Astrocyte (in vitro differentiated cells and primary cell): ENCODE data around the gene LST1. TPM values are rescaled to one million over a fixed set of nuclear protein-coding genes. Genes with fewer than 3 reads are reported as not detected.

ENCODE experiments used
- DNase-seq: peaks from one replicate; pipeline ENCODE4 v3.0.0-alpha.2; 2010; ENCODE audit warnings: low read depth
- FAIRE-seq: peaks from 2 replicates; lab custom pipeline; 2011; peaks lifted over from hg19 to GRCh38; lab: Jason Lieb, UNC
- H2AFZ ChIP-seq: 2 replicates; pipeline ENCODE4 v1.6.0; 2012; ENCODE audit warnings: low read depth, low read length, inconsistent platforms
- H3K27ac ChIP-seq: 2 replicates; pipeline ENCODE4 v1.5.1; 2011; ENCODE audit warnings: low read depth, low read length, inconsistent platforms
- H3K27me3 ChIP-seq: 2 replicates; pipeline ENCODE4 v1.6.0; 2011; ENCODE audit warnings: low read length, inconsistent platforms; ENCODE audit not compliant: insufficient read depth
- H3K36me3 ChIP-seq: 2 replicates; pipeline ENCODE4 v1.5.1; 2011; ENCODE audit warnings: low read length, inconsistent platforms; ENCODE audit not compliant: insufficient read depth
- H3K4me1 ChIP-seq: 2 replicates; pipeline ENCODE4 v1.5.1; 2011; ENCODE audit warnings: low read length, inconsistent platforms; ENCODE audit not compliant: insufficient read depth
- H3K4me2 ChIP-seq: 2 replicates; pipeline ENCODE4 v1.6.0; 2012; ENCODE audit warnings: low read length, inconsistent platforms
- H3K4me3 ChIP-seq: 2 replicates; pipeline ENCODE4 v1.5.1; 2011; ENCODE audit warnings: low read depth, mild to moderate bottlenecking, low read length, inconsistent platforms; ENCODE audit not compliant: insufficient read depth
- H3K79me2 ChIP-seq: 2 replicates; pipeline ENCODE4 v1.6.0; 2012; ENCODE audit warnings: mild to moderate bottlenecking, low read length, inconsistent platforms; ENCODE audit not compliant: insufficient read depth
- H3K9ac ChIP-seq: 2 replicates; pipeline ENCODE4 v1.6.0; 2012; ENCODE audit warnings: mild to moderate bottlenecking, low read length, inconsistent platforms
- H3K9me3 ChIP-seq: 2 replicates; pipeline ENCODE4 v1.5.1; 2012; ENCODE audit warnings: low read depth, mild to moderate bottlenecking, low read length, inconsistent platforms; ENCODE audit not compliant: insufficient read depth
- H4K20me1 ChIP-seq: 2 replicates; pipeline ENCODE4 v1.6.0; 2012; ENCODE audit warnings: low read length, inconsistent platforms; ENCODE audit not compliant: insufficient read depth
- H3K27ac Mint-ChIP-seq: one replicate; pipeline ENCODE4 v1.8.0; 2021; ENCODE audit warnings: mild to moderate bottlenecking, mixed read lengths; ENCODE audit not compliant: unreplicated experiment
- H3K27me3 Mint-ChIP-seq: one replicate; pipeline ENCODE4 v1.8.0; 2021; ENCODE audit warnings: low read depth, mixed read lengths; ENCODE audit not compliant: unreplicated experiment
- H3K36me3 Mint-ChIP-seq: one replicate; pipeline ENCODE4 v1.8.0; 2021; ENCODE audit warnings: low read depth, mixed read lengths; ENCODE audit not compliant: unreplicated experiment
- H3K4me1 Mint-ChIP-seq: one replicate; pipeline ENCODE4 v1.8.0; 2021; ENCODE audit warnings: low read depth, mixed read lengths; ENCODE audit not compliant: unreplicated experiment
- H3K4me3 Mint-ChIP-seq: one replicate; pipeline ENCODE4 v1.8.0; 2021; ENCODE audit warnings: mild to moderate bottlenecking, moderate library complexity, mixed read lengths; ENCODE audit not compliant: unreplicated experiment
- H3K9me3 Mint-ChIP-seq: one replicate; pipeline ENCODE4 v1.8.0; 2021; ENCODE audit warnings: mild to moderate bottlenecking, mixed read lengths; ENCODE audit not compliant: unreplicated experiment
- CTCF ChIP-seq: IDR thresholded peaks from 2 replicates; pipeline ENCODE4 v1.5.1; 2011; ENCODE audit warnings: low read depth, mild to moderate bottlenecking, inconsistent platforms, low read length, moderate library complexity; ENCODE audit not compliant: insufficient read depth
- EZH2 ChIP-seq: IDR thresholded peaks from 2 replicates; pipeline ENCODE4 v1.6.1; 2012; ENCODE audit warnings: mild to moderate bottlenecking, low read length, inconsistent platforms; ENCODE audit not compliant: insufficient read depth
- total RNA-seq: library from RNA; stranded (reverse); gene quantifications from 2 replicates; pipeline ENCODE4 v1.2.1, GENCODE V29; 2021

The LST1 gene
- total RNA-seq, 1 donor from 2014 or later, result not detected

GRCh38 chr6:31579546-31580437, 6.3 kb upstream of the LST1 start:
- H3K9ac ChIP-seq, result no peak overlapping the region
- peaks cover 6% of the 10 kb centered on the region for H3K4me1 Mint-ChIP-seq
- H4K20me1 ChIP-seq, result no peaks in the 10 kb centered on the region
- TF ChIP-seq CTCF (no peak), EZH2 (no peak)
- H3K9me3 Mint-ChIP-seq, result no peaks in the 10 kb centered on the region
- H3K27me3 ChIP-seq, result no peaks in the 10 kb centered on the region
- no peak overlapping the region for H3K27ac Mint-ChIP-seq
- no peaks in the 10 kb centered on the region for H3K9me3 ChIP-seq
- no peak overlapping the region for H3K27ac ChIP-seq
- H2AFZ ChIP-seq, result peak overlapping the region; percentile 98
- no peak for DNase-seq
- FAIRE-seq, result no peak
- H3K27me3 Mint-ChIP-seq, result peaks cover 15% of the 10 kb centered on the region
- H3K4me2 ChIP-seq, result peak overlapping the region; percentile 95
- no peaks in the 10 kb centered on the region for H3K36me3 Mint-ChIP-seq
- H3K4me1 ChIP-seq, result peaks cover 11% of the 10 kb centered on the region
- H3K4me3 ChIP-seq, result no peak overlapping the region
- H3K79me2 ChIP-seq, result no peaks in the 10 kb centered on the region
- no peaks in the 10 kb centered on the region for H3K36me3 ChIP-seq
- H3K4me3 Mint-ChIP-seq, result peak overlapping the region; percentile 58

- no peak overlapping the region for H3K27ac Mint-ChIP-seq
- peak overlapping the region; percentile 58 for H3K4me3 Mint-ChIP-seq
- Histone ChIP-seq H3K9ac (peak overlapping the region; percentile 86), H4K20me1 (no peaks in the 10 kb centered on the region), H3K27me3 (no peaks in the 10 kb centered on the region), H3K79me2 (no peaks in the 10 kb centered on the region), H3K4me2 (peak overlapping the region; percentile 95), H3K36me3 (no peaks in the 10 kb centered on the region), H3K4me3 (peak overlapping the region; percentile 77), H3K4me1 (peaks cover 11% of the 10 kb centered on the region), H3K27ac (no peak overlapping the region), H2AFZ (peak overlapping the region; percentile 98), H3K9me3 (no peaks in the 10 kb centered on the region)
- no peak for FAIRE-seq
- peaks cover 6% of the 10 kb centered on the region for H3K4me1 Mint-ChIP-seq
- no peaks in the 10 kb centered on the region for H3K36me3 Mint-ChIP-seq
- DNase-seq, result no peak
- TF ChIP-seq CTCF (no peak), EZH2 (no peak)
- no peaks in the 10 kb centered on the region for H3K9me3 Mint-ChIP-seq
- peaks cover 14% of the 10 kb centered on the region for H3K27me3 Mint-ChIP-seq
Measured at GRCh38 chr6:31580438-31580740, 5.7 kb upstream of the LST1 start.

- no peaks in the 10 kb centered on the region for H3K36me3 ChIP-seq
- Mint-ChIP-seq H3K4me1 (peaks cover 4% of the 10 kb centered on the region), H3K4me3 (peak overlapping the region; percentile 98), H3K9me3 (no peaks in the 10 kb centered on the region), H3K27me3 (peaks cover 13% of the 10 kb centered on the region), H3K36me3 (no peaks in the 10 kb centered on the region), H3K27ac (peak overlapping the region; percentile 48)
- H4K20me1 ChIP-seq, result no peaks in the 10 kb centered on the region
- peak overlapping the region; percentile 95 for H3K4me2 ChIP-seq
- peak overlapping the region; percentile 23 for H3K27ac ChIP-seq
- H3K4me1 ChIP-seq, result peaks cover 11% of the 10 kb centered on the region
- TF ChIP-seq CTCF (peak; percentile 55), EZH2 (no peak)
- no peaks in the 10 kb centered on the region for H3K79me2 ChIP-seq
- FAIRE-seq (no peak), DNase-seq (peak; percentile 52)
- no peaks in the 10 kb centered on the region for H3K9me3 ChIP-seq
- peak overlapping the region; percentile 77 for H3K4me3 ChIP-seq
- peak overlapping the region; percentile 86 for H3K9ac ChIP-seq
- H3K27me3 ChIP-seq, result no peaks in the 10 kb centered on the region
- H2AFZ ChIP-seq, result peak overlapping the region; percentile 98
Measured at GRCh38 chr6:31580807-31581433, 5.2 kb upstream of the LST1 start.
